ENCODE measurements around the gene CLPTM1L.

Gene CLPTM1L

DNA sequence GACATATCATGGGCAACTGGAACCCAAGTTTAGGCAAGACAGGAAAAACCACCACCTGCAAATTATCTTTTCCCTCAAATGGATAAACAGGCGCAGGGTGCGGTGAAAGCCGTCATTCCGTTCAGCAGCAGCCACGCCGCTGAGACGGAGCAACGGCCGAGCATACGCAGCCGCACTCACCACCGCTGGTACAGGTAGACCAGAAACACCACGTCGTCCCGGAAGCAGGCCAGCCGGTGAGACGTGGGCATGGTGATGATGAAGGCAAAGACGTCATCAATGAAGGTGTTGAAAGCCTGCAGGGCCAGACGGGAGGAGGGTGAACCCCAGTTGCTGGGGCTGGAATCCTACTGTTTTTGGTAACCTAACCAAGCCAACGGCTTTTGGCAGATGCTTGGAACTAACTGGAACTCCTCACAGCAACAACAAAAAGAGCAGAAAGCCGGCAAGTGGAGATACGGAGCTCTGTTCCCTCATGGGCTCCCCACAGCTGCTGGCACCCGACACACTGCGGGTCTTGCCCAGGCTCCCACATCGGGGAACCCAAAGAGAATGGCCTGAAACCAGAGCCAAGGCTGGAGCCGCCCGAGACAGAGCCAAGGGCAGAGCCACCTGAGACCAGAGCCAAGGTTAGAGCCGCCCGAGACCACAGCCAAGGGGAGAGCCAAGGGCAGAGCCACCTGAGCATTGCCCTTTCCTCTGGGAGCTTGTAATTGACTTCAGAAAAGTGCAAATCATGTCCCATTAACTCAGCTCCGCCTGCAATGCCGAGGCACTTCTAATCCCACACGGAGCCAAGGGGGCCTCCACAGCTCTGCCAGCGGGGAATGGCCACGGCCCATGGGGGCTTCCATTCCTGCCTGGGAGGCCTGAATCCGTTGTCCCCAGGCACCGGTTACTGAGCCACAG is 24.2 kb downstream of the CLPTM1L start:
- TF ChIP-seq, protein P1, sequence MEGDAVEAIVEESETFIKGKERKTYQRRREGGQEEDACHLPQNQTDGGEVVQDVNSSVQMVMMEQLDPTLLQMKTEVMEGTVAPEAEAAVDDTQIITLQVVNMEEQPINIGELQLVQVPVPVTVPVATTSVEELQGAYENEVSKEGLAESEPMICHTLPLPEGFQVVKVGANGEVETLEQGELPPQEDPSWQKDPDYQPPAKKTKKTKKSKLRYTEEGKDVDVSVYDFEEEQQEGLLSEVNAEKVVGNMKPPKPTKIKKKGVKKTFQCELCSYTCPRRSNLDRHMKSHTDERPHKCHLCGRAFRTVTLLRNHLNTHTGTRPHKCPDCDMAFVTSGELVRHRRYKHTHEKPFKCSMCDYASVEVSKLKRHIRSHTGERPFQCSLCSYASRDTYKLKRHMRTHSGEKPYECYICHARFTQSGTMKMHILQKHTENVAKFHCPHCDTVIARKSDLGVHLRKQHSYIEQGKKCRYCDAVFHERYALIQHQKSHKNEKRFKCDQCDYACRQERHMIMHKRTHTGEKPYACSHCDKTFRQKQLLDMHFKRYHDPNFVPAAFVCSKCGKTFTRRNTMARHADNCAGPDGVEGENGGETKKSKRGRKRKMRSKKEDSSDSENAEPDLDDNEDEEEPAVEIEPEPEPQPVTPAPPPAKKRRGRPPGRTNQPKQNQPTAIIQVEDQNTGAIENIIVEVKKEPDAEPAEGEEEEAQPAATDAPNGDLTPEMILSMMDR (IDR thresholded peaks at IDR 0.05; ENCODE audit: insufficient read depth, low read depth, low read length, missing control alignments): no peak
- no peak overlapping the region for H3K4me3 ChIP-seq (ENCODE audit: low read length)

DNA sequence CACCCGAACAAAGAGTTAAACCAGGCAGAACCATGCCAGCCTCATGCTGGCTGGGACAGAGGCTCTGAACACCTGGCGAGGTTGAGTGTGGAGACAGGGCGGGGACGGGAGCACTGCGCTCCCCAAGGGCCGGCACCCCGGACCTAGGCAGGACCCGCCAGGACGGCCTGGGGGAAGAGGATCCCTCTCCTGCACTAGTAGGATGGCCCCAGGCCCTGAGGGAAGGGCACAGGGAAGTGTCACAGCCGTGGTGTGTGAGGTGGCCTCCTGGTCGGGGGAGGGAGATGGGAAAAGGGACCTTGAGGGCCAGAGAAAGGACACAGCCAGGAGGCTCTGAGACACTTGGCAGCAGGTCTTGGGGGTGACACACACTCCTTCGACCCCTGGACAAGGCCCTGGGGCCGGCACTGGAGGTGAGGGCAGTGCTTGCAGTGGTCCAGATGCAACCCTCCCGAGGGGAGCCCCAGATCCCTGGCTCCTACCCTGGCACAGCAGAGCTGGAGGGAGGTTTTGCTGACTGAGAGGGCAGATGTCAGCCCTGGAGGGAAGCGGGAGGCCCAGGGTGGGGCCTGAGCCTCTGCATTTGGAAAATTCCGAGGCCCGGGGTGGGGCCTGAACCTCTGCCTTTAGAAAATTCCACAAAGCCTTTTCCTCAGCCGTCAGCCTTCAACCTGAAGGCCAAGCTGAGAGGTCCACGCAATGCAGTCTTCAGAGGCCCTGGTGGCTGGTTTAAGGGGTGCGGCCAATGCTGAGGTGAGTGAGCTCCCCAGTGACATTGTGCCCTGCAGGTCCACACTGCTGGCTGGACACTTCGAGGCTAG is 25.3 kb downstream of the CLPTM1L start:
- TF ChIP-seq, protein P1 (IDR thresholded peaks at IDR 0.05; ENCODE audit: insufficient read depth, low read depth, low read length, missing control alignments): peak; percentile 13
- no peak for DNase-seq (ENCODE audit: low read depth)
- H3K4me3 ChIP-seq (ENCODE audit: low read length): no peak overlapping the region

More for the DNA sequence above, 24.2 kb downstream of the CLPTM1L start:
- DNase-seq (ENCODE audit: low read depth): no peak

DNA sequence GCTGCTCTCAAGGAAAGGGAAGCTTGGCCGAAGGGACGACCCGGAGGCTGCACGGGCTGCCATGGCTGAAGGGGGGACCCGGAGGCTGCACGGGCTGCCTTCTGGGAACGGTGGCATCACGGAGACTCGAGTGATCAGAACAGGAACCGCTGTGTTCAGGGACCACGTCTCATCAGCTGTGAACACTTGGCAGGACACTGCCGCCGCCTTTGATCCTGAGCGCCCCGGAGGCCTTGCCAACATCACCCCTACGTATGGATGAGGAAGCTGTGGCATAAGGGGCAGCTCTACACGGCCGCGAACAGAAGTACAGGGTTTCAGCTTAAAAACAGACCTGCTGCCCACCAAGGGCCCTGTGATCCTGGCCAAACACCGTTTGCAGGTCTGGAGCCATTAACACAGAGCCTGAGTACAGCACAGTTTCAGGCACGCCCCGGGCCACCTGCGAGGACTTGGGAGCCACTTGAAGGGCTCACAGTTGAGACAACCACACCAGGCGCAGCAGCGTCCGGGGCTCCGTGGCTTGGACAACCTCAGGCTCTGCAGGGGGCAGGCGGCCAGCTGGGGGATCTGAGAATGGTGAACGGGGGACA is 26.1 kb downstream of the CLPTM1L start:
- DNase-seq (ENCODE audit: low read depth): no peak
- no peak overlapping the region for H3K4me3 ChIP-seq (ENCODE audit: low read length)
- TF ChIP-seq, protein P1 (IDR thresholded peaks at IDR 0.05; ENCODE audit: insufficient read depth, low read depth, low read length, missing control alignments): no peak

DNA sequence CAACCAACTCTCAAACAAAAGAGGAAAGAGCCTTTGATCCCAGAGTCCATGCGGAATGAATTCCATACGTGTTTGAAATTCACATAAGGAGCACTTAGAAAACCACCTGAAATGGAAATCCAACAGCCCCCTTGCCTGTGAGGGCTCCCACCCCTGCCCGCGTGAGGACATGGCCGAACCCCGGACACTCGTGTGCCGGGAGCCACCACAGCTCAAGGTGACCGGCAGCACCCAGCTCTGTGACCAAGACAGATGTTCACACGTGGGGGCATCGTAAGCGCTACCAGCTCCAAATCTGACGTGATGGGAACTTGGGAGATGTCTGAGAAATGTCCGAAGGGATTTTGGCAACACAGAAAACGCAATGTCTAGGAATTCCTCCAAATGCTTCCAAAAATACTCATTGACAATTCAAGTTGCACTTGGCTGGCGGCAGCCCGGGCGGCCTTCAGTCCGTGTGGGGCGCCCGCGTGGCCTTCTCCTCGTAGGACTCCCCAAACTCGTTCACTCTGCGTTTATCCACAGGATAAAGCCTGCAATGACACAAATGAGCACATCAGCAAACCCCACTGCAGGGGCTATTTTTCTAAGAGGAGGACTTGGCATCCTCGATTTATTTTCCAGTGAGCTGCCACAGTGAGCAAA is 26.9 kb downstream of the CLPTM1L start:
- no peak for DNase-seq (ENCODE audit: low read depth)
- H3K4me3 ChIP-seq (ENCODE audit: low read length): no peak overlapping the region
- TF ChIP-seq, protein P1 (IDR thresholded peaks at IDR 0.05; ENCODE audit: insufficient read depth, low read depth, low read length, missing control alignments): no peak

DNA sequence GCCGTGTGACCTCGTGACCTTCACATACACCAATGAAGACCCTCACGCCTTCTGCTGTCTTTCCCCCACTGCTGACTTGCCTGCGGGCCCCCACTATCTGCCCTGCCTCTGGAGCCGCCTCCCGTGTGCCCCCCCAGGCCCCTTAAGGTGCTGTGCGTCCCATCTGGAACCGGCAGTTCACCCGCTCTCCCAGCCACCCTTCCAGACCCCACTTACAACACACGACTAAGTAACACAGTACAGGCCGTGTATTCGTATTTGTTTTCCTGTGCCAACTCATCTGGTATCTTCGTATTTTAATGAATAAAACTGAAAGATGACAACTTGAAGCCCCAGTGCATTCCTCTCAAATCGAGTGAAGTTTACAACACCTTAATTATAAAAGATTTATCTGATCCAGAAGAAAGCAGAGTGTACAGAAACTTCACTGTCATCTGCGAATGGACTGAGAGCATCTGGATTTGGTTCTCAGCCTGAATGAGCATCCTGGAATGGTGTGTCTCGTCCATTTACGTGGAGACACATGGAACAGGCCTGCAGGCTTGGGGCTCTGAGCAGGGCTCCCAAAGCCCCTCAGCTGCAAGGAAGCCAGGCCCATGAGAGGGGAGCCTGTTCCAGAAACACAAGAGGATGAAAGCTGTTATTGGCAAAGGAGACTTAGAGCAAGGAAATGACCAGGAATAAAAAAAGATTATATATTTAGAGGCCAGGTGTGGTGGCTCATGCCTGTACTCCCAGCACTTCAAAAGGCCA is 28.1 kb downstream of the CLPTM1L start:
- TF ChIP-seq, protein P1 (IDR thresholded peaks at IDR 0.05; ENCODE audit: insufficient read depth, low read depth, low read length, missing control alignments): no peak
- no peak for DNase-seq (ENCODE audit: low read depth)
- no peak overlapping the region for H3K4me3 ChIP-seq (ENCODE audit: low read length)
